ENCODE results near the gene SERPINB1. TPM values are rescaled to one million over a fixed set of nuclear protein-coding genes. Genes with fewer than 3 reads are reported as not detected.

SERPINB1 gene
- total and polyA plus RNA-seq, 2 experiments from 2014 or later: 5.6 to 6.5 TPM

- TF ChIP-seq CTCF (conservative IDR thresholded peaks at IDR 0.05; ENCODE audit: low read depth in 2 of 2): no peak
- TF ChIP-seq JUNB (IDR thresholded peaks at IDR 0.05; ENCODE audit: unreplicated experiment): no peak
Observed at GRCh38 chr6:2872423-2873358, 31.0 kb upstream of the SERPINB1 start (continued).

GRCh38 chr6:2871953-2872352, 30.3 kb upstream of the SERPINB1 start:
- Histone ChIP-seq H3K36me3 (ENCODE audit: insufficient read depth) (no peaks in the 10 kb centered on the region), H3K27ac (ENCODE audit: low read depth) (no peak overlapping the region), H3K4me2 (no peak overlapping the region), H3K79me2 (replicated peaks; ENCODE audit: insufficient read depth) (no peaks in the 10 kb centered on the region), H3F3A (replicated peaks; ENCODE audit: low read depth) (0 out of 2 replicates have a peak, but pooled peaks cover 2% of the 10 kb centered on the region), H2AFZ (no peak overlapping the region), H3K27me3 (ENCODE audit: insufficient read depth) (peaks cover 12% of the 10 kb centered on the region; the same call in 1 of the 2 replicates), H3K4me1 (ENCODE audit: insufficient read depth) (peaks cover 36% of the 10 kb centered on the region), H3K4me3 (no peak overlapping the region), H4K20me1 (replicated peaks; ENCODE audit: insufficient read depth) (no peaks in the 10 kb centered on the region), H3K9me2 (ENCODE audit: insufficient read depth) (peaks cover 5% of the 10 kb centered on the region; the same call in 1 of the 2 replicates)
- Mint-ChIP-seq H3K4me3 (no peak overlapping the region; the same call in 2 of the 3 replicates), H3K27ac (no peak overlapping the region), H3K36me3 (ENCODE audit: low read depth) (peaks cover 6% of the 10 kb centered on the region; the same call in 1 of the 3 replicates), H3K27me3 (ENCODE audit: insufficient read depth, low read depth, poor library complexity) (peaks cover 18% of the 10 kb centered on the region), H3K4me1 (peaks cover 55% of the 10 kb centered on the region), H3K9me3 (no peaks in the 10 kb centered on the region; the same call in 1 of the 3 replicates)
- DNase-seq (ENCODE audit: low spot score): no peak
- no peak for ATAC-seq
- TF ChIP-seq ETS1 (IDR thresholded peaks at IDR 0.05): no peak
- TF ChIP-seq REST (IDR thresholded peaks at IDR 0.05; ENCODE audit: unreplicated experiment): no peak
- TF ChIP-seq EZH2phosphoT487 (IDR thresholded peaks at IDR 0.05; ENCODE audit: unreplicated experiment): no peak
- no peak for TF ChIP-seq NANOG (IDR thresholded peaks at IDR 0.05; ENCODE audit: borderline replicate concordance)
- no peak for TF ChIP-seq ZNF331 (CRISPR knock-in tag; IDR thresholded peaks at IDR 0.05; ENCODE audit: low read depth)
- no peak for TF ChIP-seq CREB1 (CRISPR knock-in tag; IDR thresholded peaks at IDR 0.05; ENCODE audit: low read depth)
- no peak for TF ChIP-seq JUNB (IDR thresholded peaks at IDR 0.05; ENCODE audit: unreplicated experiment)
- TF ChIP-seq STAT1 (IDR thresholded peaks at IDR 0.05; ENCODE audit: unreplicated experiment): no peak
- TF ChIP-seq ZNF462 (CRISPR knock-in tag; IDR thresholded peaks at IDR 0.05): no peak

Measured in GM23338 (cell line).